GM18867 (cell line): ENCODE data around the gene THRA.
"Not testable (repeated sequence)": the region's sequence is repeated elsewhere in the genome, so short reads cannot be mapped to it uniquely, and the experiment has no call there.

Experiments used
- ATAC-seq: cut with Tn5 transposase; IDR thresholded peaks from one replicate; pipeline ENCODE4 v1.9.1; 2021; ENCODE audit warnings: mild to moderate bottlenecking, moderate library complexity; ENCODE audit not compliant: unreplicated experiment

Gene THRA

DNA sequence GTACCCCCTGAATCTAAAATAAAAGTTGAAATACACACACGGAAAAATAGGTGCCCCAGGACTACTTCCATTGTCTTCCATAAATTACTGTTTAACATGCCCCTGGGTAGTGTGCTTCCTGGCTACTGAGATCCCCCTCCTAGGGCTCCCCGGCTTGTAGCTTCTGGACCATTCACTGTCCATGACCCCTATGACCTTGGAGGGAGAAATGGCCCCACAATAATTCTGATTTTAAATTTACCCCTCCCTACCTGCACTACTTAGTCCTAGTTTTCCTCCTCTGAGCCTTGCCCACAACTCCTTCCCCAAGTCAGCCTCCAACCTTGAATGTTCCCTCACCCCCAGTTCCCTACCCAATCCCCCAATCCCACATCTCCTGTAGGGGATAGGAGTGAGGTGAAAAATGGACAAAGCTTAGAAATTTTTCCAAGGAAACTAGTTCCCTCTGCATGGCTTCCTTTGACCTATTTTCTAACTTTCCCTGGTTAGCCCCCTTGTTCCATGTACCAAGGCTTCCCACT lies 49.5 kb downstream of the THRA start:
- no peak for ATAC-seq

DNA sequence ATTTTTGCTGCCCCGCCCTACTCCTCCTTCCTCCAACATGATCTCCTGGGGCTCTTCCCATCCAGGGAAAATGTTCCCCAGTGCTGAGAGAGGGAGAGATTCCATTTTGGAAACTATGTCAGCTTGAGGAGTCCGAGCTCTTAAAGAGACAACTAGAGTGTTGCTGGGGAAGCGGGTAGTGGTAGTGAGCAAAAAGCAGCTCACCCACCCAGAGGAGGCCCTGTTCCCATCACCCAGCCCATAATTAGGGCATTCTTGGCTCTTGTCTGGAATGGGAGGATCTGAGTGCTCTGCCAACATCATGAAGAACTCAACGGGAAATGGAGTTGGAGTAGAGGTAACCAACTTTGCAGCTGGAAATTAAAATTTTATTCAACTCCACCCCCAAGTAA lies 49.9 kb downstream of the THRA start:
- ATAC-seq, result no peak

DNA sequence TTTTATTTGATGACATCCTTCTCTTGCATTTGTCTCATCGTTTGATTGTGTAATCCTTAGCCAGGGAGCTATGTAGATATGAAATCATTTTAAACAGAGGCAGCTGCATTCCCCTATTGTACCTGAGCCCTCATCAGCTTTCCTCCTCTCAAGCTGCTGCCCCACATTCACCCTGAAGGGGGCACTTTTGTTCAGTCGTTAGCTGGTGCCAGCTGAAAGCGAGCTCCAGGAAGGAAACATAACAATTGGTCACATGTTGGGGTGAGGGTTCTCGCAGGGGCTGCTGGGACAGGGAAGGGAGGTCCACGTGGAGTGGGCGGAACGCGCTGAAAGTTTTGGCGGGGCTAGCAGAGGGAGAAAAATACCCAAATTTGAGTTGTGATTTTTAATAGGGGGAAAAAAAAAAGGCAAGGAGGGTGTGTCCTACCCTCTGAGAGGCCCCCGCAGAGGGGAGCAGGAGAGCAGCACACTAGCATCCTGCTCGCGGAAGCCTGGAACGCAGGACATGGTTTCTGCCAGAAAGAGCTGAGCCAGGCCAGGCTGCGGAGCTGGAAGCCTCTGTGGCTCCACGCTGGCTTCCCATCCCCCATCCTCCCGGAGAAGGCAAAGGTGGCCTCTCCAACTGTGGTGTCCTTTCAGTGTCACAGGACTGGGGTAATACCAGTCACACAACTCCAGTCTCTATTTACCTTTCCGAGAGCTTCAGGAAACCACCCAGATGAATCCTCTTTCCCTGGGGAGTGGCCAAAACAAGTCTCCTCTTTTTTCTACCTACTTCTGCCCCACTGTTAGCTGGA lies 50.5 kb downstream of the THRA start:
- peak; percentile 85 for ATAC-seq

DNA sequence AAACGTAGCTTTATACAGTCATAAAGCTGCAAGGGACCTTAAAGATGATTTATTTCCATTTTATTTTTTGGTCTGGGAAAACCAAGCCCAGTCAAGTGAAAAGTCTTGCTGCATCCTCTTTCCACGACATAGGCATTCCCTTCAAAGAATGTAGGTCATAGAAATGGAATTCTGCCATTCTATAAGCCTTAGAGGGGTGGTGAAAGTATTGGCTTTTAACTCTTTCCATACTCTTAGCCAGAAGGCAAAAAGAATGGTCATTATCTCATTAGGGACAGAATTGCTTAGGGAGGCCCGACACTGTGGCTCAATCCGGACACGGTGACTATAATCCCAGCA lies 51.1 kb downstream of the THRA start:
- no peak for ATAC-seq

DNA sequence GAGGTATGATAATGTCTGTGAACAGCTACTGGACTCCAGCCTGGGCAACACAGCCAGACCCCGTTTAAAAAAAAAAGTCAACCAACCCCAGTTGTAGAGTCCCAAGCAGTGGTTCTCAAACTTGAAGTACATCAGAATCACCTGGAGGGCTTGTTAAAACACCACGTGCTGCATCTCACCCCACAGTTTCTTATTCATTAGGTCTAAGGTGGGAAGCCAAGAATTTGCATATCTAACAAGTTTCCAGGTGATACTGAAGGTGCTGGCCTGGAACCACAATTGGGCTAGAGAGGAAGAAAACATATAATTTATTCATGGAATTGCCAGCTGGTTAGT lies 52.3 kb downstream of the THRA start:
- ATAC-seq, result no peak

DNA sequence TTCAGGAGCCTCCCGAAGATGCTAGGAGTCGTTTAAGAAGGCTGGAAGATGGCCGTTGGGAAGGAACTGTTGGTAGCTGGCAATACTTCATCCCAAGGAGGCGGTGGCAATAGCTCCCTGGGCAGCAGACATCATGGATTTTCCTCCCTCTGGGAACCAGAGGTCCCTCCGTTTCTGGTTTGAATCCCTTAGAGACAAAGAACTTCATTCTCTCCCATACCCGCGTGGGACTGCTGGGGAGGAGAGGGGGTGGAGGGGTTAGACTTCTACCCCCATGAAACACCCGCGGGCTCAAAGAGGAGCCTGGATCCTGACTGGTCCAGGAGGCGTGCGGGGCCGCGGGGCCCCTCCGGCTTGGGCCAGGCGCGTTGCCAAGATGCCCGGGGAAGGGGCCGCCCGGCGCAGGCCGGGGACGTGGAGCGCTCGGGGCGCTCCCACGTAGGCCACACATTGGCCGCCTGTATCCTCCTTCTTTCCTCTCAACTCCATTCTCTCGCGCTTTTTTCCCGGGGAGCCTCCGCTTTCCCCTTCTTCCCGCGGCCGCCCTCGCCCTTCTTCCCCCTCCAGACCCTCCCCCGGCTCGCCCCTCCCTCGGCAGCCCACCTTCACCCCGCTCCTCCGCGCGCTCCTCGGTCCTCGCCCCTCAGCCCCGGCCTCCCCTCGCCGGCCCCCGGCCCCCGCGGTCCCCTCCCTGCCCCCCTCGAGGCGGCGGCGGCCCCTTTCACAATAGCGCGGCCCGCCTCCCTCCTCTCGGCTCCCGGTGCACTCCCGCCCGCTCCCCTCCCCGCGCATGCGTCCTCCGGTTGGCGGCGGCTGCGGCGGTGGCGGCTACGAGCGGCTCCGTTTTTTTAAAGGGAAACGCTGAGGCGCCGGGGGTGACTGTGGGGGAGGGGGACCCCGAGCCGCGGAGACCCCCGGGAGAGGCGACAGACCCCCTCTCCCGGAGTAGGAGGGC lies 58.7 kb downstream of the THRA start, which contains the start of gene MSL1:
MSL1 (plus strand) TSS at position 791 of the 955 bp plus-strand sequence. CDS start 642 bp downstream, outside the sequence.
- peak; percentile 66 for ATAC-seq

GRCh38 chr17:40122136-40122998 lies 59.6 kb downstream of the THRA start:
- peak; percentile 36 for ATAC-seq

GRCh38 chr17:40122999-40123810 lies 60.4 kb downstream of the THRA start:
- peak; percentile 24 for ATAC-seq

DNA sequence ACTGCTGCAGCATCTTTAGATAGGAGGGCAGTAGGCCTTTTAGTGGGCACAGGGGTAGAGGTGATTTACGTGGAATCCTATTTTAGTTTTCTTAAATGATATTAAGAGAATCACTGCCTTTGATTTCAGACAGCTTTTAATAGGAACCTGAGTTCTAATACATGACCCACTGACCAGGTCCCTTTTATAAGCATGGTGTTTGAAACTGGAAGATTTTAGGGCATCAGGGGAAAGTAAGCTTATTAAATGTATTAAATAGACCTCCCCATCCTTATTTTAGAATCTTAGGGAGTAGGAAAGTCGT lies 61.0 kb downstream of the THRA start:
- ATAC-seq, result no peak

GRCh38 chr17:40124279-40125141 lies 61.7 kb downstream of the THRA start:
- no peak for ATAC-seq

GRCh38 chr17:40129498-40129897 lies 66.7 kb downstream of the THRA start:
- no peak for ATAC-seq

GRCh38 chr17:40130352-40131042 lies 67.7 kb downstream of the THRA start:
- ATAC-seq, result no peak

GRCh38 chr17:40134184-40134583 lies 71.4 kb downstream of the THRA start:
- ATAC-seq, result no peak

GRCh38 chr17:40135817-40136216 lies 73.1 kb downstream of the THRA start:
- ATAC-seq, result no peak

DNA sequence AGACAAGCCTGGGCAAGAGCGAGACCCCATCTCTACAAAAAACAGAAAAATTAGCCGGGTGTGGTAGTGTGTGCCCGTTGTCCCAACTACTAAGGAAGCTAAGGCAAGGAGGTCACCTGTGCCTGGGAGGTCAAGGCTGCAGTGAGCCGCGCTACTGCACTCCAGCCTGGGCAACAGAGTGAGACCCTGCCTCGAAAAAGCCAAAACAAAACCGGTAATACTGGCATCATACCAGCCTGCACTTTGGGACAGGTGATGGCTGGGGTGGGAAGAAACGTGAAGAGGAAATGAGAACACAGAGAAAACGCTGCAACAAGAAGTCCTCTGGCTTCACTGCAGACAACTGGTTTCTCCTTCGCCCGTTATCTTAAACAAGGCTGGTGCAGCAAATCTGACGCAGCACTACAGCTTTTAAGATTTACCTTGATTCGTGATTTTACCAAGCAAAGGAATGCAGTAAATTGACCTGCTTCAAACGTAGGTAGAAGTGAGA lies 76.8 kb downstream of the THRA start:
- ATAC-seq, result peak; percentile 17

- not testable (repeated sequence) for ATAC-seq
Measured at GRCh38 chr17:40143166-40143565, 80.4 kb downstream of the THRA start.
